Heart left ventricle (tissue), 13 donors: ENCODE results near the gene DYNC1I1.

ENCODE experiments used
- CTCF ChIP-seq, 12 donors: fragments of 200-600 bp; sonication (generic) in 4 of 12; IDR thresholded peaks; one replicate each; pipeline versions ENCODE4 v1.5.0 to v1.8.0; 2018 to 2022; ENCODE audit warnings: antibody characterized with exemption in 12 of 12, mild to moderate bottlenecking in 5 of 12
- POLR2A ChIP-seq, 2 donors: fragments of 450-650 bp; IDR thresholded peaks; one replicate each; pipeline ENCODE4 v1.6.1; 2017; ENCODE audit warnings: antibody characterized with exemption in 2 of 2, mild to moderate bottlenecking in 2 of 2, moderate library complexity in 2 of 2
- donor health status: ischemic (EF 13 %, LVEDD 7.1; RV severe dilation, severe dysfunction).
- donor health status: DM: no; HTN: yes; CAD: no.
- donor health status: DM: no; HTN: no; CAD: no.
- donor health status: ischemic (EF 25% LVEDD 6.9; RV normal size, moderate dysfunction).
- donor health status: ischemic (EF 25% LVEDD 5.7; RV mildly dilated, moderate dysfunction).
- donor health status: ischemic (EF 35%, LVEDD 5.7; RV mildly dilated, moderate dysfunction).
- donor health status: nonischemic (EF 11% LVEDD 7.7; RV severe dilation, severe dysfunction).
- donor health status: DM: yes; HTN: yes; CAD: no.
- donor health status: PGD.
- donor health status: ischemic (EF 29% LVEDD 5.4; RV normal size, mild dysfunction).
- donor health status: nonischemic (EF 23%, LVEDD 6.1; RV moderate dilation, normal function).

- TF ChIP-seq POLR2A (IDR thresholded peaks at IDR 0.05): no peak
- no peak for TF ChIP-seq CTCF (IDR thresholded peaks at IDR 0.05)
These were observed 15.9 kb downstream of the DYNC1I1 start for GRCh38 chr7:95788258-95788657.
